ENCODE data around the gene CCER1.
"Not testable (repeated sequence)": the region's sequence is repeated elsewhere in the genome, so short reads cannot be mapped to it uniquely, and the experiment has no call there.

Gene CCER1, protein sequence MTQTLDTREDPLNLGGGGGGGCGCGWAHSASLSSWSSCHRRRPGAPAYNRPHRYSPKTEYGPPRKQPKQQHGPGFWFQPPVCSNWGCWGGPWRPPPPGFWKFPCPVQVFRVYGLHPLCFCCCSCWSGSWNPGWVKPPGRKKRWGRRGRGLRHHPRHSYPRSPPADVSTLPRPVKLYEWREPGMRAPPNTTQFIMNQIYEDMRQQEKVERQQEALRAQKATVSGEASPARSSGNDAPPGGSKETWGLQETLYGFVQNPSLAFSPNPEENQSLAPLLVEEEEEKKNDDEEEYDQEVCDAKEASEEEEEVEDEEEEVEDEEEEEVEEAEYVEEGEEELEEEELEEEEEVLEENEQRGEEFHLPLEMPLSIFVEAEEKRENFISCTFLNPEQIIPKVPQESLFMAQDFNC

DNA sequence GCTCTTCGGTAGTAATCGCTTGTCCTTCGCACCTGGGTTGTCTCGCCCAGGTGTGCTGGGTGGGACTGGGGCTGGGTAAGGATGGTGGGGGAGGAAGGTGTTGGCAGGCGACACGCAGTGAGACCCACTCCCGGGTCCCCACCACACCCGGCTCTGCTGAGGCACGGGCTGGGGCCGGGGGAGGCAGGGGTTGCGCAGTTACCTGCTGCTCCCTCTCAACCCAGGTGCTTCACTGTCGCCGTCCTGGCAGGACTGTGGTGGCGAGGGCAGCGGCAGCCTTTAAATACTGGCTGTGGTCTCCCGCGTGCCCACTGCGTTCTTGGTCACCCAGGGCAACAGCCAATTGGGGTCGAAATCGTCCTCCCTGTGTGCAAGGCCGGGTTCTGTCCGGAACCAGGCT, at the start of gene CCER1:
TSS of gene CCER1 (minus strand) at position 256 of the 400 bp plus-strand sequence. CDS start 434 bp downstream, outside the sequence.
- DNase-seq: no peak

DNA sequence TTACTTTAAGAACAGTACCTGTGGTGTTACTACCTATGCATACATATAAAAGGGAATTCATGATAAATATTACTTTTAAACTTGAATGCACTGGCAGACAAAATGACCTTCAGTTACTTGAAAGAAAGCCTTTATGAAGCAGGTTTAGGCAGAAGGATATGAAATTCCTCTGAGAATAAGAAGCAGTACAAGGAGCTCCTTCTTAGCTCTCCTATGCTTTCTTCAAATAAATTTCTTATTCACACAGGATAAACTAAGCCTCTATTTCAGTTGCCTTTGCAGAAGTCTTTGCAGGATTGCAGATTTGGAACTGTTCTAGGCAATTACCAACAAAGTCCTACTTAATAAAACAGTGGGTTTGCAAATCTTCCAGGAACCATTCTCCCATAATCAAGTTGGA, 48.8 kb upstream of the CCER1 start:
- no peak for DNase-seq

DNA sequence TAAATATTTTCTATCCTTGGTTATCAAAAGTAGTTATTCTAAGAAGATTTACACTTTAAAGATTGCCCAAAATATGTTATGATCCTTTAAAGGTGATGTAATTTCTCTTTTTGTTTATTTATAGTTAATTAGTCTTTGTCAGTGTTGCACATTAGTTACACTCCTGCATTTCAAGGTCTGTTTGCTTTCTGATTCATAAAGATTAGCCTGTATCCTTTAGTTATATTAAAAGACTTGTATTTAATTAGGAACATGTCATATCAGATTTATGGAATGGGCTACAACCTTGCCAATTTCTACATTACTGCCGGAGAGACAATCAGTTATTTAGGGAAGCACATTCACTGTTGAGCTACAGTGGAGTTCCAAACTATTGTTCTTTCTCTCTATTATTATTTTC, 46.3 kb upstream of the CCER1 start:
- DNase-seq: no peak

DNA sequence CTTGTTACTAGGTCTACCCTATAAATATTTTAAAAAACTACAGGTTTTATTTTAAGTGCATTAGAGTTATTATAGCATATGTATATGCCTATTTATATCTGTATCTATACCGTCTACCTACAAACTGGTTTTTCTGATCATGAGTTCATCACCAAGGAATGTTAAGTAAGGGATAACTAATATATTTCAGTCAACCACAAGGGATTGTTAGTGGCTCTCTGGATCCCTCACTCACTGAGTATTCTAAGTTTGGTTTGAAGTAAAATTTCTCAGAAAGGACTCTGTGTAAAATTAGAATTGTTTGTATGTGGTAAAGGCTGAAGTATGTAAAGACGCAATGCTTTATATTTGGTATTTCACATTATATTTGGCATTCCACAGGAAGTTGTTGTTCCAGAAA, 45.0 kb upstream of the CCER1 start:
- no peak for DNase-seq

DNA sequence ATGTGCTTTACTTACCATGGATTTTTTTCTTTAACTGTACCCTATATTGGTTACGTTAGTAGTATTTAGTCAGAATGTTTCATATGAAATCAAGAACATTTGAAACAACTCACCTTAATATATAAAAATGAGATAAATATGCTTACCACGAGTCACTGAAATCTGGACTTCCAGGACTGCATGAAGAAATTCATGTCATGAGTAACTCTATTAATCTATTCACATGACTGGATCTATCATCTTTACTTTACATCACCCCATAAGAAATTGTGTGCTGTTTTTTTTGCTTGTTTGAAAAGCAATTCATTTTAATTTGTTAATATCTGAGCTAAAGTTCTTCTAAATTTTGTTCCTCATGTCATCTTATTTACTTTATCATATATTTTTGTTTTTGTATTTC, 44.6 kb upstream of the CCER1 start:
- no peak for DNase-seq

DNA sequence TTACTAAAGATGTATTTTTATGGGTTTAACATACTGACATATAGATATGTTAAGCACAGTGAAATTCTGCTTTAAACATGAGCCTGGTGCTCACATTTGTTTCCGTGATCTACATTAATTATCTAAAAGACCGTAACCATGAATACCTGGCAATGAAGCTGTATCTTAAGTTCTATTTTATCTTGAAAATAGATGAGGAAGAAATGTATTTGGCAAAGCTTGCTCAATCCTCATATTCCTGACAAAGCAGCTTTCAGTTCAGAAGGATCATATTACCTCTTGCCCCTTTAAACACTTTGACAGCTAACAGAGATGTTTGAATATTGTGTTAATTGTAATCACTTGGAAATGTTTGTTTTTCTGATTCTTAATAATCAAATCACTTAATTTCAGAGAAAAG, 40.0 kb upstream of the CCER1 start:
- DNase-seq: no peak

DNA sequence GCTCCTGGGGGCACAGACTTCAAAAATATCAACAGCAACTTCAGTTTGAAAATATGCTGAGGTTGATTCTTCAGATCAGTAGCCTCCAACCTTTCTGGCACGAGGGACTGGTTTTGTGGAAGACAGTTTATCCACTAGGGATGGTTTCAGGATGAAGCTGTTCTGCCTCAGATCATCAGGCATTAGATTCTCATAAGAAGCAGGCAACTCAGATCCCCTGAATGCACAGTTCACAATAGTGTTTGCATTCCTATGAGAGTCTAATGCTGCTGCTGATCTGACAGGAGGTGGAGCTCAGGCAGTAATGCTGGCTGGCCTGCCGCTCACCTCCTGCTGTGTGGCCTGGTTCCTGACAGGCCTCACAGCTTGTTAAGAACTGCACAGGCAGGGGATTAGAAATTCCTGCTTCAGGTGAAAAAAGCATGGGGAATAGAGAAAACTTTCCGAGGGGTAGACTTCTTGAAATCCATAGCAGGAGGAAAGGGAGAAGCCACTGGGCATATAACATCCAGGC, 37.0 kb upstream of the CCER1 start:
- DNase-seq: no peak

DNA sequence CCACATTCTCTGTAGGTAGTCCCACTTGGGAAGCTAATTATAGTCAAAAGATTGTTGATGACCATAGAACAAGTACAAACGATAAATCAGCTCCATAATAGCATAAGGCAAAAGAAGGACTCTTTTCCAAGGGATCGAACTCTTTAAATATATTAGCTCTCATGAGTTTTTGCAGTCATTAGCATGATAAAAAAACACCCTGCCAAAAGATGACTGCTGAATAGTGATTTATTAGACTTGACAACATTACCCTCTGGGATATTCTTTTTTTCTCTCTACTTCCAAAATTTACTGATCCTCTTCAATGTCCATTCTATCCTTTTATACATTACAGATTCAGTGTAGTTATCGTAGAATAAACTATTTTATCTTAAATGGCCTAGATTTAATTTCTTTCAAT, 35.6 kb upstream of the CCER1 start:
- DNase-seq: no peak

DNA sequence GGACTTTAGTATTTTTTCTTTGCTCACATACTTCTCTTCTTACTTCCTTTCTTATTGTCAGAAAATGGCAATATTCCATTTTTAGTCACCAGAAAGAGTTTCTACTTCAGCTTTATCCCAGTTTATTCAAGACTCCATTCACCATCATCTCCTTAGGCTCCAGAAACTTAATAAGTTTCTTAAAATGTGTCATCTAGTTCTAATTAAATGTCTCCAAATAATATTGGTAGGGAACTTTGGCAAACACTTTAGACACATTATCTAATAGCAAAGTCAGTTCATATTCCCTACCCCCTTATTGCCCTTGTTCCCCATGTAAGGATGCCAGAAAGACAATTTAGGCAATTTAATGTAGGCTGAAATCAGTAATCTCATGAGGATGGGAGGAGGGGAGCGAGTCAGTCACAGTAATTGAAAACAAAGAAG, 34.7 kb upstream of the CCER1 start:
- DNase-seq: no peak

DNA sequence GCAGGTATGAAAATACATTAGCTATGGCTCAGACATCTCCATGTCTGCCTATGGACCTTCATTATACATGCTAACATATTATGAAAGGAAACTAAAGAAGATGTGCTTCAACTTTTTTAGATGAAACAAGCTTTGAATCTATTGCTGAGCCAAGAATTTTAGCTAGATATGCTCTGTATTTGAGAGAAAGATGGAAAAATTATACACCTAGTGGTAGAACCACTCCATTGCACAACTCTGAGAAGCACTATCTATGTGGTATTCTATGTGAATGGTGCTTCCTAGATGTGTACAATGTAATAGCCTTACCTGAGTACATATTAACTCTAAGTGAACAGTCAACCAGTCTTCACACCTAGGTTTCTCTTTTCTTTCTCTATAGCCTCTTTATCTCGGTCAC, 32.5 kb upstream of the CCER1 start:
- no peak for DNase-seq

DNA sequence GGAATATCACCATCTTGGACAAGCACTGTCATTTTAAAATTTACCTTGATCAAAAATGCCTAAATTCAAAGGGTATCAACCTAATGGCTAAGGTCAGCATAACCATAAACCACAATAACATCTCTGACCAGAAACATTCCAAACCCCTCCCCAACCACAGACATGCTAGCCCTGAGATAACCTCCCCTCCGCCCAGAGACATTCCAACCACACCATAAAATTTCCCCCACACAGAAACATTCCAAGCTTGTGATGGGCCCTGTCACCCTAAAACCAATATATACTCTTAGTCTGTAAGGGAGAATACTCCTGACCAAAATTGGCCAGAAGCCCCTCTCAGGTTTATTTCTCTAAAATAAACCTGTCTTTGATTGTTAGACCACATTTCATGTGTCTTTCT, 32.1 kb upstream of the CCER1 start:
- no peak for DNase-seq

DNA sequence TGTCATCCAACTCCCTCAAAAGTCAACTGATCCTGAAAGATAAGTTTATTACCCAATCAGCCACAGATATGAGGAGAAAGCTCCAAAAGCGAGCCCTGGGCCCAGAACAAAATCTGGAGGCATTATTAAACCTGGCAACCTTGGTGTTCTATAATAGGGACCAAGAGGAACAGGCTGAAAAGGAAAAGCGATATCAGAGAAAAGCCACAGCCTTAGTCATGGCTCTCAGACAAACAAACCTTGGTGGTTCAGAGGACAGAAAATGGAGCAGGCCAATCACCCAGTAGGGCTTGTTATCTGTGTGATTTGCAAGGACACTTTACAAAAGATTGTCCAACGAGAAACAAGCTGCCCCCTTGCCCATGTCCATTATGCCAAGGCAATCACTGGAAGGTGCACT, 30.4 kb upstream of the CCER1 start:
- DNase-seq: not testable (repeated sequence)

DNA sequence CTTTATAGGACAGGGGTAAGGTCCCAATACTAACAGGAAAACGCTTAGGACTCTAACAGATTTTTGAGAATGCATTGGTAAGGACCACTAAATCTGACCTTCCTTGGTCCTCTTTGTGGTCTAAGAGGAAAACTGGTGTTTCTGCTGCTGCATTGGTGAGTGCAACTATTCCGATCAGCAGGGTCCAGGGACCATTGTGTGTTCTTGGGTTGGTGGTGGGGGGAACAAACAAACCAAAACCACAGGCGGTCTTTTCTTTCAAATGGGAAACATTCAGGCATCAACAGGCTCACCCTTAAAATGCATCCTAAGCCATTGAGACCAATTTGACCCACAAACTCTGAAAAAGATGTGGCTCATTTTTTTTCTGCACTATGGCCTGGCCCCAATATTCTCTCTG, 29.1 kb upstream of the CCER1 start:
- no peak for DNase-seq

DNA sequence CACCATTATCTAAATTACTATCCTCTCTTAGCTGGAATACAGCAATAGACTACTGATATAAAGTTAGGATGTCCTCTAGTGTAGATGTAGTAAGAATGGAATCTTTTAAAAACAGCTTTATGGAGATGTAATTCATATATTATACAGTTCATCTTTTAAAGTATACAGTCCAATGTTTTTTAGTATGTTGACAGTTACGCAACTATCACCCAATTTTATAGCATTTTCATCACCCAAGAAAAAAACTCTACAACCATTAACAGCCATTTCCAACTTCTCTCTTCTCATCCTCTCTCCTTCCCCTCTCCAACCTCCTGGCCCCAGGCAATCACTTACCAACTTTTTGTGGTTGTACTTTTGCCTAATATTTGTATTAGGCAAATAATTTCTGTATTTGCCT, 27.2 kb upstream of the CCER1 start:
- no peak for DNase-seq

DNA sequence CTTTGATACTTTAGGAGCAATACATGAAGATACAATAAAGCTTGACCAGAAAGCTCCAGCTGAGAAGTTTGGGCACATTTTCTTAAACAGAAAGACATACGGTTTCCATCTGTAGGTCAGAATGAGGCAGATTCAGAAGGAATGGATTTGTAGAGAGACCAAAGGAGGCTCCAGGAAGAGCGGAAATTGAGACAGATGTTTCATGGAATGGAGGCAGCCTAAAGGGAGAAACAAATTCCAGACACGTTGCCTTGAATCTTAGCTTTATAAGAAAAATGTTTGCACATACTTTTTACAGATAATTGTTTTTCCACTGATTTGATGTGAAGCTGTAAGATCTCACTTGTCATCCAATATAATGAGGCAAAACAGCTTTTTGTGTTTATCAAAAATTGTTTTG, 25.0 kb upstream of the CCER1 start:
- no peak for DNase-seq

DNA sequence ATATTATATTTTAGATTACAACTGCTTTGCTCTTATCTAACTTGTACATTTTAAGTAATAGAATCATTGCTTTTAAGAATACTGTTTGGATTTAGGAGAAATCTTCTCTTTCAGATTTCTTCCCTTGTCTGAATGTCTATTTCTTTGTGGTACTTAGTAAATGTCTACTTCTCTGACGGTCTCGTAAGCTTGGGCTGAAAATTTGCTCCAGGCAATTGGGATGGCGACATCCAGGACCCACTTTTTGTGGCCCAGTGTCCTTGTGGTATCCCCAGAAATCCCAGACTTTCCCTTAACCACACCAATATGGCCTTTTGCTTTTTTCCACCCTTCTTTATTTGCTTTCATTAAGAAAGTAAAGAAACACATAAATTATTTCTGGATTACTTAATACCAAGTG, 24.0 kb upstream of the CCER1 start:
- DNase-seq: no peak

DNA sequence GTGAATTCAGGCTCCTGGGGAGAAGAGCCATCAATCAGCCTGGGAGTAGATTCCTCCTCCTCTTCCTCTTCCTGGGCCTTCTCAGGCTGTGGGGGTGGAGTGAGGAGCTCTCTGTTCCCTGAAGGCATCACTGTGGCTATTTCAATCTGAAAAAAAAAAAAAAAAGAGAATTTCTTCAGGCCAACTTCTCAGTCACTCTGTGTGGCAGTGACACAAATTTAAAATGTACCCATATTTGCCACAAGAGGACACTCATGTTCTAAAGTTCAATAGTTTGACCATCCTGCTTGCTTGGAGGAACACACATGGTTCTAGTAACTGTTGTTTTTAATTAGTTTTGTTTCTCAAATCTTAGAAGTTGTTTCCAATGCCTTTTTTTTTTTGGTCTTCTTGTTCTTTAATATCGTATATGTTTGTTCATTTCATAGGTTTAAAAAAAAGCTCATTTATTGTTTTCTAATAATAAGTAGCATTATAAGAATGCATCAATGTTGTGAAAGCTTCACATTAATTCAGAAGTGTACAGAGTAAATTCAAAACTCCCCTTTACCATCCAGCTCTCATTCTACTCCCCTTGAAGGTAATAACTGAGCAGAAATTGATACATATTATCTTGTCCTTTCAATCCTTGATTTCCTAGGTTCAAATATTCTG, 23.3 kb upstream of the CCER1 start:
- DNase-seq: no peak

DNA sequence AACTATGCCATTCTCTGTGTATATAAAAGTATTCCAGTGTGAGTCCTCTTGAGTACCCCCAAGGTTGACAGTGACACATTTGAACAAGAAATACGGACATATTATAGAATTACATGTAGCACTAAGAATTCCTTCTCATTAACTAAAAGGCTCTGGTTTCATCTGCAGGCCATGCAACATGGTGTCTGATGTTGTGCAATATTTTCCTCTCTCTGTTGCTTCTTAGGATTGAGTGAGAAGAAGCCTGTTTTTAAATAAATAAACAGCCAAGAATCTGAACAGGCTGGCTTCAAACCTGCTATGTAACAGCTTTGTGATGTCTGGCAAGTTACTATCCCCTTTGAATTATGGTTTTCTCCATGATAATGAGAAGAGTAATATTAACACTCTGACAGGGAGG, 22.2 kb upstream of the CCER1 start:
- no peak for DNase-seq

DNA sequence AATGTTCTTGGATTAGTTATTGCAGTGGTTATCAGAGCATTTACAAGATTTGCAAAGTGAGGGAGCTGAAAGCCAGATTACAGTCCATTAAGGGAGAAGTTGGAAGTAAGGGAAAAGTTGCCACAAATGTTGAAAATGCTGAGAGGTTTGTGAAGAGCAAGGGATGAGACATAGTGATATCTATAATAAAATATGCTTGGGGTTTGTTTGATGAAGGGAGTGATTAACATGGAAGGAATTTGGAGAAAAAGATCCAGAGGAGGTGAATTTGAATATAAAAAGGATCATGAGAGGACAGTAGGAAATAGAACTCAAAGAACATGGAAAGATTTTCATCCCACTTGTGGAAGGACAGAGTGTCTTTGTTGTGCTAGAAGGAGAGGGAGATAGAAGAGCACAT, 19.3 kb upstream of the CCER1 start:
- DNase-seq: no peak

DNA sequence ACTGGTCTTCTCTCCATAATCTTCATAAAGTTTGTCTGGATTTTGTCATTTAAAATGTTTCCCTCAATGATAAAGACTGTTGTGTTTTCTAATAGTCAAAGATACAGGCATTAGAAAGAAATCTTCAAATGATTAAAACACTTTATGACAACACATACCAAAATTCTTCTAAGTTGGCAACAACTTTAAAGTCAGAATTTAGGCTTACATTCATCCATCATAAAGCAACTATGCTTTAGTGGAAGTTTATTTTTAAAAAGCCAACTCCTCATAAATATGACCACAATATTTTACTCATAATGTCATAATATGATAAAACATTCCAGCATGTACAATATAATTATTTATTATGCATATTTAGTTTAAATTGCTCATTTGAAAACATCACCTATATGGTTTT, 17.2 kb upstream of the CCER1 start:
- DNase-seq: no peak

DNA sequence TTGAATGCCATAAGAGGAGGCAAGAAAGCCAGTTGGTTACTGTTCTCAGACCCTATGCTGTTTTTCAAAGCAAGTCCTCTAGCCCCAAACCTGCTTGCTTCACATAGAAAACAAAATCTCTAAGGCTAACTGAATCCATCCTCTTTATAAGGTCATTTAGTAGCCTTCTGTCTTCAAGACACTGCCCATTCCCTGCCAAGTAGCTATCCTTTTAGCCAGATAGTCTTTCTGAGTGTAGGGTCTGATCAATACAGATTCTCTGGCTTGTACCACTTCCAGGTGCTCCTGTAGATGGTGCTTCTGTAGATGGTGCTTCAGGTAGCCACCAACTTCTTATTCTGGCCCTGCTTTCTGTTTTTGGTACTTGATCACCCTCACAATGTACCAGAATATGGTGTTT, 15.9 kb upstream of the CCER1 start:
- DNase-seq: no peak

DNA sequence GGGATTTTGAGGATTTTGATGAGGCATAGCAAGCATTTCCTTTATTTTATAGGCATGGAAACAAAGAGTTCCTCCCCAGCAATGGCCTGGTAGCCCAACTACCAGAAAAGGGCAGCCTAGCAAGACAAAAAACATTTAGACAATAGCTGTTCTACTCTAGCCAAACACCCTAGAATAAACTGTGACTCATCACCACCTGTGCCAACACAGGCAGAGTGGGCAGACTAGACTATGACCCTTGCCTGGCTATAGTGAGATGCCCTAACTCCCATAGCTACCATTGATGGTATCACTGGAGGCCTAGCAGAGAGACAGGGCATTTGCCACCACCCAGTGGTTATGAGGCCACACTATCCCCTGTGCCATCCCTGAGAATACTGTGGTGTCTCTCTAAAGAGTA, 15.5 kb upstream of the CCER1 start:
- no peak for DNase-seq

DNA sequence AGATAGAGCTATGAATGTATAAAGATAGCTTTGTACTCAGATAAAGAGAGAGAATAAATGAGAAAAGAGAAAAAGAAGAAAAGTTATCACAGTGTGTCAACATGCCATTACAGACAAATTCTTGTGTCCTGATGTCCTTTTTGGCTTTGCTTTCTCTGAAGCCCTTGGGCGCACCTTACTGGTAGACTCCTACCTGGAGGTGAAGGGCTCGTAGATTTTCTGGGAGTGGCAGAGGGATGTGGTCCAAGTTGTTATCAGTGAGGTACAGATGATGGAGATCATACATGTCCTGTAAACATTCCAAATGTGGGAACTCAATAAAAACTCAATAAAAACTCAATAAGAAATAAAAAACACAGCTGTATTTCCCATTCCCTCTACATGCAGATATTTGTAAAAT, 14.9 kb upstream of the CCER1 start:
- no peak for DNase-seq

DNA sequence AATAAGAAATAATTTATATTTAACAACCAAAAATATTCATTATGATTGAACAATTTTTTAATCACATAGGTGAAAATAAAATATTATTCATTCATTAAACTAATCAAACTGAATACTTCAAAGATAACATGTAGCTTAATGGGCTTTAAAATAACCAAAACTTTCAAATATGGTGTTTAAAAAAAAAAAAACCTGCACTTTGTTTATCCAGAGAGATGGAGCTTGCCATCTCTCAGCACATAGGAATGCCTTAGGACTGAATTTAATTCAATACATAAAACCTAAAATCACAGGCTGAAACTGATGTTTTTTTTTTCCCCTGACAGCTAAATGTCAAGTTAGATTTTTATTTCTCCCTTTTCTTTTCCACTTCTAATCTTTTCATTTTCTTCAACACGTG, 14.4 kb upstream of the CCER1 start:
- DNase-seq: no peak

DNA sequence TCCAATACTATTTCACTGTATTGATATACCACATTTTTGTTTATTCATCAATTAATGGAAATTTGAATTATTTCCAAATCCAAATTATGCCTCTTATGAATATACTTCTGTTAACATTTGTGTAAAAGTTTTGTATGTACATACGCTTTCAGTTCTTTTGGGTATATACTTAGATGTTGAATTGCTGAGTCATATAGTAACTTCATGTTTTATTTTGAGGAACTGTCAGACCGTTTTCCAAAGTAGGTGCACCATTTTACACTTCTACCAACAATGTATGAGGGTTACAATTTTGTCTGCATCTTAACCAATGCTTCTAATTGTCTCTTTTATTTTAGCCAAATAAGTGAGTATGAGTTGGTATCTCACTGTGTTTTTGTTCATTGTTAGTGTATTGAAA, 10.2 kb upstream of the CCER1 start:
- no peak for DNase-seq
